DND-41 (cell line): ENCODE measurements around the gene CALM1.

ENCODE experiments used
- ATAC-seq: fragments of 200-7000 bp; cut with Tn5 transposase; 3 replicates; pipeline ENCODE4 v1.9.1; 2021; ENCODE audit warnings: low read depth; ENCODE audit not compliant: insufficient read depth
- DNase-seq: peaks from one replicate; pipeline ENCODE4 v3.0.0-alpha.2; 2020
- H2AFZ ChIP-seq: 2 replicates; pipeline ENCODE4 v1.6.0; 2012; ENCODE audit warnings: low read depth, low read length
- H3K27ac ChIP-seq: 2 replicates; pipeline ENCODE4 v1.5.1; 2012; ENCODE audit warnings: low read length, inconsistent platforms
- H3K27me3 ChIP-seq: fragments of 200-600 bp; sonication (generic); 2 replicates; pipeline ENCODE4 v1.6.0; 2012; ENCODE audit warnings: low read length, mild to moderate bottlenecking, inconsistent platforms; ENCODE audit not compliant: insufficient read depth, poor library complexity
- H3K36me3 ChIP-seq: 2 replicates; pipeline ENCODE4 v1.5.1; 2012; ENCODE audit warnings: low read length, inconsistent platforms; ENCODE audit not compliant: insufficient read depth
- H3K4me1 ChIP-seq: 2 replicates; pipeline ENCODE4 v1.5.1; 2012; ENCODE audit warnings: mild to moderate bottlenecking, low read length; ENCODE audit not compliant: insufficient read depth
- H3K4me2 ChIP-seq: 2 replicates; pipeline ENCODE4 v1.6.0; 2012; ENCODE audit warnings: mild to moderate bottlenecking, moderate library complexity, low read length, inconsistent platforms; ENCODE audit not compliant: insufficient read depth
- H3K4me3 ChIP-seq, 2 experiments: fragments of 200-600 bp in 1 of 2; shearing (Covaris generic) in 1 of 2; 2 replicates each; pipeline ENCODE4 v1.5.1; 2012 to 2016; ENCODE audit warnings: inconsistent platforms in 2 of 2, low read length in 2 of 2, mild to moderate bottlenecking in 2 of 2, low read depth in 1 of 2, moderate library complexity in 1 of 2
- H3K79me2 ChIP-seq: 2 replicates; pipeline ENCODE4 v1.6.0; 2012; ENCODE audit warnings: low read length, inconsistent platforms; ENCODE audit not compliant: insufficient read depth
- H3K9ac ChIP-seq: 2 replicates; pipeline ENCODE4 v1.6.0; 2012; ENCODE audit warnings: low read depth, mild to moderate bottlenecking, inconsistent platforms, low read length, moderate library complexity
- H3K9me3 ChIP-seq: 2 replicates; pipeline ENCODE4 v1.5.1; 2012; ENCODE audit warnings: low read length, moderate library complexity, mild to moderate bottlenecking, inconsistent platforms; ENCODE audit not compliant: insufficient read depth, severe bottlenecking
- H4K20me1 ChIP-seq: 2 replicates; pipeline ENCODE4 v1.6.0; 2012; ENCODE audit warnings: low read length; ENCODE audit not compliant: insufficient read depth
- EZH2 ChIP-seq: IDR thresholded peaks from 3 replicates; pipeline ENCODE4 v1.6.1; 2012; ENCODE audit warnings: borderline replicate concordance, low read depth, mild to moderate bottlenecking, moderate library complexity, low read length, inconsistent platforms; ENCODE audit not compliant: severe bottlenecking
- TF ChIP-seq, protein P1 (sequence below): IDR thresholded peaks from 2 replicates; pipeline ENCODE4 v1.5.1; 2012; ENCODE audit warnings: borderline replicate concordance, low read length, moderate library complexity, mild to moderate bottlenecking; ENCODE audit not compliant: poor library complexity, severe bottlenecking; ENCODE audit errors: extremely low read depth

The CALM1 gene

DNA sequence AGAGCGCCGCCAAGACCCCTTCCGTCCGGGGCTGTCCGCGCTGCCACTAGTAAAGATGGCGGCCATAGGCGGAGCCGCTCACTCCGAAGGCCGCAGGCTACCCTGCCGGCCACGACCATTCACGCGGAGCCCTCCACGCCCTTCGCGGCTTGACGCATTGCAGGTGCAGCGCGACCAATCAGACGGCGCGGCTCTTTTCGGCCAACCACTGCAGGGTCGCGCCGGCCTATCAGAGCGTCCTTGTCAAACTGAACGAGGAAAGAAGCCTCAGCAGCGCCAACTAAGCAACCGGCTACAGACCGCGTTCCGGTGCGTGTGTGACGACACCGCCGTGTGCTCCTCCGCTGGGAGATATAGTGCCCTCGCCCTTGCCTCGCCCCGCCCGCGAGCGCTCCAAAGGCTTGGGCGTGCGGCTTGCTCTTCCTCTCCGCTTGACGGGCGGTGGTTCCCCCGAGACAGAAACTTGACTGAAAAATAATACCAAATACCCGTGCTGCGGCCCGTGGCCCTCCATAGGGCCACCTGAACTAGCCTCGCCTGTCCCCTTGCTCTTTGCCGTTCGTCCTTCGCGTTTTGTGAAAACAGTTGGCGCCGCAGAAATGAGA lies 13.6 kb upstream of the CALM1 start:
- Histone ChIP-seq H3K27ac (peak overlapping the region; percentile 92), H3K4me3 (peak overlapping the region; percentile 52 to 71; a peak in 3 of 4 replicates), H2AFZ (peak overlapping the region; percentile 93), H3K27me3 (no peaks in the 10 kb centered on the region), H3K9ac (peak overlapping the region; percentile 85), H3K4me1 (peaks cover 32% of the 10 kb centered on the region), H4K20me1 (no peaks in the 10 kb centered on the region), H3K36me3 (no peaks in the 10 kb centered on the region), H3K79me2 (no peaks in the 10 kb centered on the region), H3K4me2 (peak overlapping the region; percentile 66), H3K9me3 (no peaks in the 10 kb centered on the region)
- ATAC-seq = peak; percentile 86
- peak; percentile 99 for DNase-seq
- no peak for TF ChIP-seq EZH2
- TF ChIP-seq, protein P1, sequence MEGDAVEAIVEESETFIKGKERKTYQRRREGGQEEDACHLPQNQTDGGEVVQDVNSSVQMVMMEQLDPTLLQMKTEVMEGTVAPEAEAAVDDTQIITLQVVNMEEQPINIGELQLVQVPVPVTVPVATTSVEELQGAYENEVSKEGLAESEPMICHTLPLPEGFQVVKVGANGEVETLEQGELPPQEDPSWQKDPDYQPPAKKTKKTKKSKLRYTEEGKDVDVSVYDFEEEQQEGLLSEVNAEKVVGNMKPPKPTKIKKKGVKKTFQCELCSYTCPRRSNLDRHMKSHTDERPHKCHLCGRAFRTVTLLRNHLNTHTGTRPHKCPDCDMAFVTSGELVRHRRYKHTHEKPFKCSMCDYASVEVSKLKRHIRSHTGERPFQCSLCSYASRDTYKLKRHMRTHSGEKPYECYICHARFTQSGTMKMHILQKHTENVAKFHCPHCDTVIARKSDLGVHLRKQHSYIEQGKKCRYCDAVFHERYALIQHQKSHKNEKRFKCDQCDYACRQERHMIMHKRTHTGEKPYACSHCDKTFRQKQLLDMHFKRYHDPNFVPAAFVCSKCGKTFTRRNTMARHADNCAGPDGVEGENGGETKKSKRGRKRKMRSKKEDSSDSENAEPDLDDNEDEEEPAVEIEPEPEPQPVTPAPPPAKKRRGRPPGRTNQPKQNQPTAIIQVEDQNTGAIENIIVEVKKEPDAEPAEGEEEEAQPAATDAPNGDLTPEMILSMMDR = no peak

DNA sequence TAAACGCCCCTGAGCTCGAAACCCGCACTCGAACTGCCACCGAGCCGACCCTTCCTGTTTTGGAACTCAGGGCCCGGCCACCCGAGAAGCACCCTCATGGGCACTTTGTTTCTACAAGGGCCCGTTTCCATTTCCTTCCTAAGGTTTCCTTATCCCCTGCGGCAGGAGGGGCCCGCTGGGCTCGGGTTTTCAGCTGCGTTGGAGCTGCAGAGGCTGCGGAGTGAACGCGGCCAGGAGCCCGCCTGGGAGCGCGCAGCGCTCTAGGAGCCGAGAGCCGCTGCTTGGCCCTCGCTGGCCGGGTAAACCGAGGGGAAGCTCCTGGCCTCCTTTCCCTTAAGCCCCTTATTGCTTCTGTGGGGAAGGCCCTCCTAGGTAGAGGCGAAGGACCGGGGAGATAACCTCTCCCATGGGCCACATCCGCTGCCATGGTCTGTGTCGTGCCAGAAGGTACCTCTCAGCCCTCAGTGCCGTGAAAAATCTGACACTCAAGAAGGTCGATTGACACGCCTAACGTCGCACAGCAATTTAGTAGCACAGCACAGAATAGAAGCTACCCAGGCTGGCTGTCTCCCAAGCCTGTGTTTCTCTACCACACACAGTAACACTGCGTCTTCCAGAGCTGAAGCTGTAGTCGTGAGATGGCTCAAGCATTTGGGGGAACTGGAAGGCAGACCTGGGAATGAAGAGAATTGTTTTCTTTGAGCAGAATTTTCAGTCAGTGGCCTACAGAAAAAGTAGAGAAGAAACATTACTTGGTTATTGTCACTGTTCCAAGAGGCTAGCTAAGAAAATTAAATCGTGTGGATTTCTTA lies 12.9 kb upstream of the CALM1 start:
- no peaks in the 10 kb centered on the region for H3K79me2 ChIP-seq

GRCh38 chr14:90384543-90384911 lies 12.3 kb upstream of the CALM1 start:
- Histone ChIP-seq H2AFZ (peak overlapping the region; percentile 72), H3K27ac (peak overlapping the region; percentile 85), H3K9me3 (no peaks in the 10 kb centered on the region), H4K20me1 (no peaks in the 10 kb centered on the region), H3K4me2 (peak overlapping the region; percentile 66), H3K36me3 (no peaks in the 10 kb centered on the region), H3K9ac (peak overlapping the region; percentile 85), H3K4me3 (peak overlapping the region in 1 of 2 experiments; percentile 71; a peak in 2 of 4 replicates), H3K4me1 (peaks cover 32% of the 10 kb centered on the region), H3K79me2 (no peaks in the 10 kb centered on the region), H3K27me3 (no peaks in the 10 kb centered on the region)
- ATAC-seq = peak; percentile 50
- peak; percentile 45 for DNase-seq
- TF ChIP-seq, protein P1 = no peak
- TF ChIP-seq EZH2 = no peak

More for the DNA sequence above, 12.9 kb upstream of the CALM1 start:
- peak overlapping the region; percentile 85 for H3K27ac ChIP-seq
- H3K9ac ChIP-seq = peak overlapping the region; percentile 85
- H3K36me3 ChIP-seq = no peaks in the 10 kb centered on the region
- no peaks in the 10 kb centered on the region for H4K20me1 ChIP-seq
- H2AFZ ChIP-seq = peak overlapping the region; percentile 72
- H3K4me3 ChIP-seq = peak overlapping the region; percentile 31 to 71; a peak in 3 of 4 replicates
- H3K4me1 ChIP-seq = peaks cover 32% of the 10 kb centered on the region
- ATAC-seq = peak; percentile 31
- peak overlapping the region; percentile 66 for H3K4me2 ChIP-seq
- DNase-seq = peak; percentile 69
- TF ChIP-seq, protein P1 = no peak
- H3K27me3 ChIP-seq = no peaks in the 10 kb centered on the region
- H3K9me3 ChIP-seq = no peaks in the 10 kb centered on the region
